NCI-H1105 treated with DMSO at 0.1 percent for 48 hours (cell line): ENCODE data around the gene ERAP2.
"Not testable (repeated sequence)": the region's sequence is repeated elsewhere in the genome, so short reads cannot be mapped to it uniquely, and the experiment has no call there.

Source experiments
- DNase-seq: peaks from one replicate; lab custom pipeline; 2025; lab: John Stamatoyannopoulos, UW

The ERAP2 gene

DNA sequence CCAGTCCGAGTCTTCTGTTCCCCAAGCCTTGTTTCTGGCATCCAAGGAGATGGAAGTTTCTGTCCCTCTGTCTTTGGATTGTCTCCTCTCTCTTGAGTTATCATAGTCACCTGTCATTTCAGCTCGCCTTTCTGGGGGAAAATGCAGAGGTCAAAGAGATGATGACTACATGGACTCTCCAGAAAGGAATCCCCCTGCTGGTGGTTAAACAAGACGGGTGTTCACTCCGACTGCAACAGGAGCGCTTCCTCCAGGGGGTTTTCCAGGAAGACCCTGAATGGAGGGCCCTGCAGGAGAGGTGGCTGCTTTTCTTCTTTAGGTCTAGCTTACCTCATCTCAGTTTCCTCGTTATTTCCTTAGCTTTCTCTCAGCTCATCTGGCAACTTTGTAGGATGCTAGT is 25.1 kb downstream of the ERAP2 start:
- DNase-seq: no peak

DNA sequence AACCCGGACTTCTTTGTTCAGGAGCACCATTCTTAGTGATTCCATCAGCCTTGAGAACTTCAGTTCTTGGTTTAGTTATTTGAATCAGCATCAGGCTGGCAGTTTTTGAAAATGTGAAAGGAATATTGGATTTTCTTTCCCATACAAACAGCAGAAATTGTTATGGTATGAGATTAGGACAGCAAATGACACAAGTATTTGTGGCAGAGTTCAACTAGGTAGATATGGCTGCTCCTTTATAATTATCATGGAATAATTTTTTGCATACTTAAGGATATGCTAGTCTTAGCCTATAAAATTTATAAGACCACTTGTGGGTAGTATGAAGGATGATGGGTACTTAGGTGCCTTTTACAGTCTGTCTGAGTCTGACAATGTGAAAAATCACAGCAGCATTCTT is 25.5 kb downstream of the ERAP2 start:
- no peak for DNase-seq

GRCh38 chr5:96902876-96903275 is 26.6 kb downstream of the ERAP2 start:
- no peak for DNase-seq

DNA sequence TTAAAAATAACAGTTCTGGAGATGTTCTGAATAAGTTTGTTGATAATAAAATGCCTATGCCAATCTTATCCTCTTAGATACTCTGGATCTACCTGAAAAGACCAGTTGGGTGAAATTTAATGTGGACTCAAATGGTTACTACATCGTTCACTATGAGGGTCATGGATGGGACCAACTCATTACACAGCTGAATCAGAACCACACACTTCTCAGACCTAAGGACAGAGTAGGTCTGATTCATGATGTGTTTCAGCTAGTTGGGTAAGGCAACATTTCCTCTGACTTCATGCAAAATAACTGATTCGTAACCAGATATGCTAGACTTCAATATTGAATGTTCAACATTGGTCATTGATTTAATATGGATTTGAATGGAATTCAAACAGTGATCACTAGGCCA is 27.0 kb downstream of the ERAP2 start:
- no peak for DNase-seq

GRCh38 chr5:96904054-96904931 is 28.0 kb downstream of the ERAP2 start:
- no peak for DNase-seq

DNA sequence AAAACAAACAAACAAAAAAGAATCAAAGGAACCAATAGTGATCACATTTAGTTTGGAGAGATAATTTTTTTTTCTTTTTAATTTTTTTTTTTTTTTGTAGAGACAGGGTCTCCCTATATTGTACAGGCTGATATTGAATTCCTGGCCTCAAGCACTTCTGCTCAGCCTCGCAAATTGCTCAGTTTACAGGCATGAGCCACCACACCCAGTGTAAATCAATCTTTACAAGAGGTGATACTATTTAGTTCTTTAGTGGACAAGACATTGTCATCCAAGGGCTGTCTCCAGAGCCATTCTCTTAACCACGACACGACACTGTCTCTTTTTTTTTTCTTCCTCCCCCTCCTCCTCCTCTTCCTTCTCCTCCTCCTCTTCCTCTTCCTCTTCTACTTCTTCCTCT is 29.6 kb downstream of the ERAP2 start:
- DNase-seq: no peak

DNA sequence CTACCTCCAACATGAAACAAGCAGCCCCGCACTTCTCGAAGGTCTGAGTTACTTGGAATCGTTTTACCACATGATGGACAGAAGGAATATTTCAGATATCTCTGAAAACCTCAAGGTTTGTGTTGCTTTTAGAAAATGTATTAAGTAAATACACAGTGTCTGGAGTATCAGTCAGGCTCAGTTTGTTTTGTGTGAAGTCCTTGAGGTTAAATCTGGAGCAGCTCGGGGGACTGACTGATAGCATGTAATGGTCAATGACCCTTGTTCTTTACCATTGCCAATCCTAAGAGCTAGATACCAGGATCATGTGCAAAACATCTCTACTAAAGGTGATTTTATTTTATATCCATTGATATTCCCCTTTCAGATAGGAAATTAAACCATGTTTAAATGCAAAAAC is 32.7 kb downstream of the ERAP2 start:
- no peak for DNase-seq

DNA sequence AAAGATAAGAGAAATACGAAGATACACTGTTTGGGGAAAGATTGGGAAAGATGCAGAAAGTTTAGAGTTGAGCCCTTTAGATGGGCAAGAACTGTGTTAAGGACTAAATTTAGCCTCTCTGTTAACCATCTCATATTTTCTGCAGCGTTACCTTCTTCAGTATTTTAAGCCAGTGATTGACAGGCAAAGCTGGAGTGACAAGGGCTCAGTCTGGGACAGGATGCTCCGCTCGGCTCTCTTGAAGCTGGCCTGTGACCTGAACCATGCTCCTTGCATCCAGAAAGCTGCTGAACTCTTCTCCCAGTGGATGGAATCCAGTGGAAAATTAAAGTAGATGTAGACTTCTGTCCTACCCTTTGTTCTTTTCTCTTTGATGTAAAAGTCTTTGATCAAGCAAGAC is 33.1 kb downstream of the ERAP2 start:
- DNase-seq: no peak

DNA sequence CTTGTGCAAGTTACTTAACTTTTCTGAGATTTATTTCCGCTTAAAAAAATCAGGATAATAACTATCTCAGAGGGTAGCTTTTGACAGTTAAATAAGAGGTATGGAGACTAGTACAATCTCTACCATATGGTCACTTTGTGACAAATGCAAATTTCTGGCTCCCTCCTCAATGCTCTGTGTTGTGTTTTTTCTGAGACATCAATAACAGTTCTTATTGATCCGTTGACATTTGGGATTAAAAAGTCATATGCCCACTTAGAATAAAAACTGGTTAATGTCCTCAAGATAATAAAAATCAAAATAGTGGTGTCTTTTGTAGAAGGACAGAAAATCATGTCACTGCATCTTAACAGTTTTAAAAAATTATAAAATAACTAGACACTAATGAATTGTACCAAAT is 34.8 kb downstream of the ERAP2 start:
- DNase-seq: no peak

DNA sequence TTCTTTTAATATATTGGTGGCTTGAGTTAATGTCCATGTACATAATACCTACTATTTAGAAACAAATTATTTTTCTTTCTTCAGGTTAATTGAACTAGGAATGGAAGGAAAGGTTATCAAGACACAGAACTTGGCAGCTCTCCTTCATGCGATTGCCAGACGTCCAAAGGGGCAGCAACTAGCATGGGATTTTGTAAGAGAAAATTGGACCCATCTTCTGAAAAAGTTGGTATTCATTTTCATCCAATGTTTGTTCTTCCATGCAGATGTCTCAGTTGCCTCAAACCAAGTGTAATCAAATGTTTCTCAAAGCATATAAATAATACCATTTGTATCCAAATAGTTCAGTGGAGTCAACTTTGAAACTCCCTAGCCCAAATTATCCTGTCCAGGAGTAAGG is 36.9 kb downstream of the ERAP2 start:
- DNase-seq: peak; percentile 14

- no peak for DNase-seq
Observed at GRCh38 chr5:96919754-96920197, 43.5 kb downstream of the ERAP2 start.

GRCh38 chr5:96920744-96921355 is 44.5 kb downstream of the ERAP2 start:
- DNase-seq: no peak

GRCh38 chr5:96922499-96923244 is 46.4 kb downstream of the ERAP2 start:
- DNase-seq: no peak

GRCh38 chr5:96924016-96924443 is 47.7 kb downstream of the ERAP2 start:
- DNase-seq: no peak

DNA sequence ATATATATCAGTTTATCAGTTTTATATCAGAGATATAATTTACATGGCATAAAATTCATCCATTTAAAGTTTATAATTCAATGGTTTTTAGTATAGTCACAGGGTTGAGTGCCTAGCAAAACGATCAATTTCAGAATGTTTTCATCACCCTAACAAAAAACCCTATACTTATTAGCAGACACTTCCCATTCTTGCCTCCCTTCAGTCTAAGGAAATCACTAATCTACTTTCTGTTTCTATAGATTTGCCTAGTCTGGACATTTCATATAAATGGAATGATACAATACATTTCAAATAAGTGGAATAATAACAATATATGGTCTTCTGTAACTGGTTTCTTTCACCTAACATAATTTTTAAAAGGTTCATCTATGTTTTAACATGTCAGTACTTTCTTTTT is 50.0 kb downstream of the ERAP2 start:
- DNase-seq: no peak

GRCh38 chr5:96927008-96927407 is 50.7 kb downstream of the ERAP2 start:
- DNase-seq: no peak

DNA sequence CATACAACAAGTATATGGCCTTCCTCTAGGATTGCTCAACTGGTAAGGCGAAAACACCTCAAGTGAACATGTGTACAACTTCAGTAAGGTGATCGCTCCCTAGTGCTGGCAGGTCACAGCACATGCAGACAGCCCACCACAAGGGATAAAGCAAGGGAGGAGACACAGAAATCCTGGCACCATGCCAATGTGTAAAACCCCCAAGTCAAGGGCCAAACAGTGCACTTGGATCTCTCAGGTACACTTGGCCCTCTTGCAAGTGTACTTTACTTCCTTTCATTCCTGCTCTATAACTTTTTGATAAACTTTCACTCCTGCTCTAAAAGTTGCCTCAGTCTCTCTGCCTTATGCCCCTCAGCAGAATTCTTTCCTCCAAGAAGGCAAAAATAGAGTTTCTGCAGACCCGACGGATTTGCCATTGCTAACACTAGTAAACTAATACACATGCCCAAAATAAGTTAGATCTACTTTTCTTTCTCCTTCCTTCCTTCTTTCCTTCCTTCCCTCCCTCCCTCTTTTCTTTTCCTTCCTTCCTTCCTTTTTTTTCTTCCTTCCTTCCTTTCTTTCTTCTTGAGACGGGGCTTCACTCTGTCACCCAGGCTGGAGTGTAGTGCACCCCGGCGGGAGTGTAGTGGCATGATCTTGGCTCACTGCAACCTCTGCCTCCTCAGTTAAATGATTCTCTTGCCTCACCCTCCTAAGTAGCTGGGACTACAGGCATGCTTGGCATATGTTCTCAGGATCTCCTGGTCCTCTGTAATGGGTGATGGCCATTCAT is 52.8 kb downstream of the ERAP2 start:
- DNase-seq: no peak

DNA sequence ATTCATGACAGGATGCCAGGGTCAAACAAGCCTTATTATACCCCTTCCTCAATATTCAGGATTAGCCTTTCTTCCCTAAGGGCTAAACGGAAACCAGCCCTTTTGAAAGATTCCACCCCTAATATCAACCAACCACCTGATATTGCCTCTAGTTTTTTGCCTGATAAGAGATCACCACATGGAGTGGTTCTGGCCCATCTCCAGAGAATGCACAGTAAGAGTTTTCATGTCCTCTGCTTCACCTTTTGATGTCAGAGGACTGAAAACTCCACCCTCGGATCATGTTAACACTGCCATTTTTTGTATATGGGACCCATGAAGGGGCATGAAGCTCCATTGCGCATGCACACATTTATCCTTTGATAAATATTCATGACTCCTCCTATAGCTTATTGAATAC is 53.8 kb downstream of the ERAP2 start:
- DNase-seq: no peak

DNA sequence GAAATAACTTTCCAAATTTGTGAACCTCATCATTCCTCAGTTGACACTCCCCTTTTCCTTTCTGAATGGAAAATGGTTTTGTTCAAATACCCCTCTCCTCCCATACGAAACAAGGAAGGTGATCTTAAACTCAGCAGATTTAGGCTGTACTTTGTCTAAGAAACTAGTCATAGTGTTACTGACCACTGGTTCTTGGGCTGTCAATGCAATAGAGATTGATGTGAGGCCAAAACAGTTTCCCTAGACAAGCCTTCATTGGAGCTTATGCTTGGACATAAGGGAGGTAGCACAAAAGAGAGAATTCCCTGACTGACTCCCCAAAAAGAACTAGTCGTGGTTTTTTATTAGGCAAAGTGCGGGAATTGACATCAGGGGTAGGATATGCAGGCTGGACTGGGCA is 54.3 kb downstream of the ERAP2 start:
- no peak for DNase-seq

- DNase-seq: not testable (repeated sequence)
Observed at GRCh38 chr5:96931037-96931436, 54.7 kb downstream of the ERAP2 start.

DNA sequence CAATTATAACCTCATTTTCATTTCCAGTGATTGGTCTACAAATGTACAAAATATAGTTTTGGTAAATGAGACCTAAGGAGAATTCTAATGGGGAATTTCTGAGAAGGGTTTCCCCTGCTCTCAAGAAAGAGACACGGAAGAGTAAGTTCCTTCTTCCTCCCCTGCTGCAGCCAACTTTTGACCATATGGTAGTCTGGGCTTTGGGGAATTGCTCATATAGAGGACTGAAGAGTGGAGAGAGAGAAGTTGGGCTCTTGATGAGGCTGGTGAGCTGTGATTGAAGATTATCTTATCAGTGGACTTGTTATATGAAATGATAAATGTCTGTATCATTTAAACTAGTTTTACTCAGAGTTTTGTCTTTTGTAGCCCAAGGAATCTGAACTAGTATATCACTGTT is 55.3 kb downstream of the ERAP2 start:
- DNase-seq: no peak

DNA sequence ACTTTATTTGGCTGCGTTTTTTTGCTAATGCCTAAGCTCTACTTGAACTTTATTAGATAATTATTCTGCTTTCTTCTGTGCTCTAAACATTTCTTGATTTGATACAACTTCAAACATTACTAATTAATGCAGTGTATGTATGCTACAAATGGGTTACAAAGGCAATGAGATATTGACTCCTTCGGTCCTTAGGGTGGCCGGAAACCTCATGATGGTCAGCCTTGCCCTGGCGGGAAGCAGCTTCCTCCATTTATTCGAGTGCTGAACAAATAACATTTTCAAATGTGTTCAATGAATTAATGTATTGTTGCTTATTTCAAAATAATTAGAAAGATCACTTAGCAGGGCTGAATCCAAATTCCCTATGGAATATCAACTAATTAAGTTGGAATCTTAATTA is 55.7 kb downstream of the ERAP2 start:
- DNase-seq: no peak
